Lung (tissue), 12 donors: Measurements from ENCODE around the gene ERMAP. TPM values are rescaled to one million over a fixed set of nuclear protein-coding genes. Genes with fewer than 3 reads are reported as not detected.

ENCODE experiments used
- ATAC-seq: fragments of 200-7000 bp; cut with Tn5 transposase; one replicate; pipeline ENCODE4 v1.9.1; 2020; ENCODE audit warnings: moderate number of reproducible peaks; ENCODE audit not compliant: insufficient read depth, low FRiP score
- DNase-seq, 3 donors: peaks; one replicate each; pipeline ENCODE4 v3.0.0-alpha.2; 2013 to 2017
- H3K27ac ChIP-seq, 2 donors: one replicate each; pipeline ENCODE4 v1.5.1; 2013; ENCODE audit warnings: mild to moderate bottlenecking in 2 of 2, moderate library complexity in 2 of 2, control low read depth in 1 of 2, inconsistent platforms in 1 of 2, low read depth in 1 of 2, low read length in 1 of 2
- H3K27me3 ChIP-seq, 3 donors: one replicate each; pipeline ENCODE4 v1.5.1; 2013; ENCODE audit warnings: low read length in 2 of 3; ENCODE audit not compliant: control insufficient read depth in 3 of 3, insufficient read depth in 3 of 3
- H3K36me3 ChIP-seq, 4 donors: one replicate each; pipeline ENCODE4 v1.5.1; 2013; ENCODE audit warnings: low read length in 4 of 4, mild to moderate bottlenecking in 1 of 4, moderate library complexity in 1 of 4; ENCODE audit not compliant: control insufficient read depth in 4 of 4, insufficient read depth in 4 of 4
- H3K4me1 ChIP-seq, 5 donors: one replicate each; pipeline ENCODE4 v1.5.1; 2013; ENCODE audit warnings: low read length in 5 of 5, mild to moderate bottlenecking in 2 of 5, moderate library complexity in 1 of 5; ENCODE audit not compliant: control insufficient read depth in 5 of 5, insufficient read depth in 5 of 5
- H3K4me3 ChIP-seq: one replicate; pipeline ENCODE4 v1.5.1; 2013; ENCODE audit warnings: mild to moderate bottlenecking, control low read depth, moderate library complexity
- H3K9ac ChIP-seq, 2 donors: one replicate each; pipeline ENCODE4 v1.5.1; 2013; ENCODE audit warnings: low read length in 2 of 2, control low read depth in 1 of 2; ENCODE audit not compliant: insufficient read depth in 1 of 2
- H3K9me3 ChIP-seq, 4 donors: one replicate each; pipeline ENCODE4 v1.5.1; 2013; ENCODE audit warnings: low read length in 3 of 4, mild to moderate bottlenecking in 1 of 4, moderate library complexity in 1 of 4; ENCODE audit not compliant: control insufficient read depth in 4 of 4, insufficient read depth in 3 of 4
- whole genome bisulfite sequencing, 2 donors: extraction: QIAGEN DNeasy Blood & Tissue Kit; methylation state at CpG; one replicate each; pipeline ENCODE4 v1.1.7; 2013; 5-methylcytosine and 5-hydroxymethylcytosine counted together
- polyA plus RNA-seq, 2 donors: library from polyadenylated mRNA; stranded (reverse); fragments of 200-250 nt; gene quantifications; one replicate each; pipeline ENCODE4 v1.2.1, GENCODE V29; 2013
- total RNA-seq, 2 donors: library from RNA; depleted of rRNA in 1 of 2; stranded (reverse); fragments of >200 nt in 1 of 2; gene quantifications; one replicate each; pipeline ENCODE4 v1.2.1, GENCODE V29; 2014 to 2021
- TF ChIP-seq, protein P1 (sequence below): IDR thresholded peaks from 2 replicates; pipeline ENCODE4 v1.5.1; 2012; ENCODE audit warnings: mild to moderate bottlenecking; ENCODE audit errors: control extremely low read depth, extremely low read depth
- donor health status: control.
- donor health status: control.
- donor health status: Bipolar disorder and iron deficiency.
- donor health status: healthy.
- donor health status: DM: yes; HTN: yes; CAD: no.

ERMAP gene
- total and polyA plus RNA-seq, 4 donors: 4.8 to 19.8 (median 10.6) TPM

DNA sequence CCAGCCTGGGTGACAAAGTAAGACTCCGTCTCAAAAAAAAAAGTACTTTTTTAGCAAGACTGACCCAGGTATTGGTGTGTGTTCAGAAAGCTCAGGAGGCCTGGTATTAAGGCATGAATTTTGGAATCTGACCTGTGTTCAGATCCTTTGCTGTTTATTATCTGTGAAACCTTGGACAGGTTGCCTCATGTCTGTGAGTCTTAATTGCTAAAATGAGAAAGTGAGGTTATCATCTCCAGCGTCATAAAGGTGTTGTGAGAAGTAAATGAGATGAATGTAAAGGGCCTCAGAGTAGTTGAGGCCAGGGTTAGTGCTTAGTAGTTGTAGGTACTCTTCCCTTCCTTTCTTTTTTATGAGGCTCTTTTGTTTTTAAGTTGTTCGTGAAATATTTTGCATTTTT is 47.1 kb upstream of the ERMAP start:
- Histone ChIP-seq H3K4me1 (peaks cover 2 to 13% (median 10%) of the 10 kb centered on the region in 5 donors), H3K36me3 (peaks cover 5 to 8% (median 6%) of the 10 kb centered on the region in 4 donors), H3K9ac (no peak overlapping the region), H3K27me3 (no peaks in the 10 kb centered on the region), H3K27ac (no peak overlapping the region), H3K4me3 (no peak overlapping the region), H3K9me3 (no peaks in the 10 kb centered on the region)
- WGBS, 2 donors: 92 to 97% methylated on average over 3 of the region's 3 CpGs
- ATAC-seq: no peak
- DNase-seq: no peak
- TF ChIP-seq, protein P1, sequence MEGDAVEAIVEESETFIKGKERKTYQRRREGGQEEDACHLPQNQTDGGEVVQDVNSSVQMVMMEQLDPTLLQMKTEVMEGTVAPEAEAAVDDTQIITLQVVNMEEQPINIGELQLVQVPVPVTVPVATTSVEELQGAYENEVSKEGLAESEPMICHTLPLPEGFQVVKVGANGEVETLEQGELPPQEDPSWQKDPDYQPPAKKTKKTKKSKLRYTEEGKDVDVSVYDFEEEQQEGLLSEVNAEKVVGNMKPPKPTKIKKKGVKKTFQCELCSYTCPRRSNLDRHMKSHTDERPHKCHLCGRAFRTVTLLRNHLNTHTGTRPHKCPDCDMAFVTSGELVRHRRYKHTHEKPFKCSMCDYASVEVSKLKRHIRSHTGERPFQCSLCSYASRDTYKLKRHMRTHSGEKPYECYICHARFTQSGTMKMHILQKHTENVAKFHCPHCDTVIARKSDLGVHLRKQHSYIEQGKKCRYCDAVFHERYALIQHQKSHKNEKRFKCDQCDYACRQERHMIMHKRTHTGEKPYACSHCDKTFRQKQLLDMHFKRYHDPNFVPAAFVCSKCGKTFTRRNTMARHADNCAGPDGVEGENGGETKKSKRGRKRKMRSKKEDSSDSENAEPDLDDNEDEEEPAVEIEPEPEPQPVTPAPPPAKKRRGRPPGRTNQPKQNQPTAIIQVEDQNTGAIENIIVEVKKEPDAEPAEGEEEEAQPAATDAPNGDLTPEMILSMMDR: no peak

DNA sequence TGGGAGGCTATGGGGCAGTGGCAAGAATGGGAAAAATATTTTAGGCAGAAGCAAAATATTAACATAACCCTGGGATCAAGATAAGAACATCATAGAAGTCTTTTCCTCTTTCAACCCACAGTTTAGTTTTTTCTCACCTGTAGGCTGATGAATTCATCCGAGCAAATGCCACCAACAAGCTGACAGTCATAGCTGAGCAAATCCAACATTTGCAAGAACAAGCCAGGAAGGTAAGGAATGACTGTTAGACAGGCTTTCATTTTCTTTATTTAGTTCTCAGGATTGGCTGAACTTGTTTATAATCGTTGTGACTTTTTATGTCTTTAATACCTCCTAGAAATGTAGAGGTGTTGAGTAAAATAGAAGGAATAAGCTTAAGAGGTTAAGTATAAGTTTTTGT is 43.5 kb upstream of the ERMAP start:
- H3K4me3 ChIP-seq: no peak overlapping the region
- TF ChIP-seq, protein P1: no peak
- H3K4me1 ChIP-seq: peaks cover 0 to 5% (median under 1%) of the 10 kb centered on the region in 5 donors
- 48% methylated on average over 2 of the region's 2 CpGs for WGBS, 2 donors
- peaks cover 22 to 33% (median 24%) of the 10 kb centered on the region in 4 donors for H3K36me3 ChIP-seq
- DNase-seq: no peak
- no peaks in the 10 kb centered on the region for H3K9me3 ChIP-seq
- no peaks in the 10 kb centered on the region for H3K27me3 ChIP-seq
- no peak overlapping the region for H3K27ac ChIP-seq
- no peak for ATAC-seq
- H3K9ac ChIP-seq: no peak overlapping the region

DNA sequence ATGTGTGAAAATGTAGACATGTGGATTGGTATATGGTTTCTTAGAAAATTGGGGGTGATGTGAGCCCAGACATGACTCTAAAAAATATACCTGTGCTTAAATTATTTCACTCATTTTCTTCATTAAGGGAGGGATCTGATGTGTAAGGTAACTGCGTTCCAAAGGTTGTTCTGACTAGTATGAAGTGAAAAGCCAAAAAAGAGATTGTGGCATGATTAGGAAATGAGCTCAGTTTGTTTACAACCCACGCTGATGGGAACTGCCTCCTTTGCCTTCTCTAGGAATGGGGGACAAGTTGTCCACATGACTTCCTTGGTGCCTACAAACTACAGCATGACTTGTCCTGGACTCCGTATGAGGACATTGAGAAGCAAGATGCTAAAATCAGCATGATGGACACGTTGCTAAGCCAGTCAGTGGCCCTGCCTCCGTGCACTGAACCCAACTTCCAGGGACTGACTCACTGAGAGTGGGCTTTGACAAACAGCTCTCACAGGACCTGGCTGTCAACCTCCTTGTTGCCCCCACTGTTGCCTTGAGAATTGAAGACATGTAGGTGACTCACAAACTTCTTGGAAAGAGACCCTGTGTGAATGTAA is 41.9 kb upstream of the ERMAP start:
- Histone ChIP-seq H3K27ac (no peak overlapping the region), H3K4me1 (peaks cover 0 to 2% (median 0%) of the 10 kb centered on the region in 5 donors), H3K9ac (no peak overlapping the region), H3K9me3 (no peaks in the 10 kb centered on the region), H3K36me3 (peaks cover 22 to 31% (median 25%) of the 10 kb centered on the region in 4 donors), H3K27me3 (no peaks in the 10 kb centered on the region), H3K4me3 (no peak overlapping the region)
- ATAC-seq (no peak), DNase-seq (no peak)
- TF ChIP-seq, protein P1: no peak
- 87 to 88% methylated on average over 5 of the region's 5 CpGs for WGBS, 2 donors

DNA sequence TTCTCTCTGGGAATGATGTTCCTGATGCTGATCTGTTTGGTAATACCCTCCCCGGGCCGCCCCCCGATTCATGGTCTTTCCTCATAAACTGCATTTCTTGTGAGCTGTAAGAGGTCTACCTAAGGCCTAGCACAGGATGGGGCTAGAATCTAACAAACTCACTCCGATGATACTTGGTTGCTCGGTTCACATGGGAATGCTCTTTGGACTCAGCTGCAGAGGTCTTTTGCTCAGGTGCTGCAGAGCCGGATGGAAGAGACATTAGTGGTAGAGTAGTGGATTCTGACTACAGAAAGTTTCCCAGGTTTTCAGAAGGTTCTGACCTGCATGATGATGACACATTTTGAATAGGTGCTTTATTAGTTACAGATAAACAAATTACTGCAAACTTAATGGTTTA is 40.4 kb upstream of the ERMAP start:
- peaks cover 24 to 31% (median 28%) of the 10 kb centered on the region in 4 donors for H3K36me3 ChIP-seq
- TF ChIP-seq, protein P1: no peak
- ATAC-seq: no peak

More for the DNA sequence above, 40.4 kb upstream of the ERMAP start:
- peaks cover 0 to 2% (median 0%) of the 10 kb centered on the region in 5 donors for H3K4me1 ChIP-seq
- 96 to 97% methylated on average over 6 of the region's 6 CpGs for WGBS, 2 donors
- DNase-seq: no peak
- no peaks in the 10 kb centered on the region for H3K9me3 ChIP-seq
- H3K27ac ChIP-seq: no peak overlapping the region
- no peak overlapping the region for H3K9ac ChIP-seq
- no peak overlapping the region for H3K4me3 ChIP-seq
- no peaks in the 10 kb centered on the region for H3K27me3 ChIP-seq
